ENCODE data around the gene SLC23A2.

DNA sequence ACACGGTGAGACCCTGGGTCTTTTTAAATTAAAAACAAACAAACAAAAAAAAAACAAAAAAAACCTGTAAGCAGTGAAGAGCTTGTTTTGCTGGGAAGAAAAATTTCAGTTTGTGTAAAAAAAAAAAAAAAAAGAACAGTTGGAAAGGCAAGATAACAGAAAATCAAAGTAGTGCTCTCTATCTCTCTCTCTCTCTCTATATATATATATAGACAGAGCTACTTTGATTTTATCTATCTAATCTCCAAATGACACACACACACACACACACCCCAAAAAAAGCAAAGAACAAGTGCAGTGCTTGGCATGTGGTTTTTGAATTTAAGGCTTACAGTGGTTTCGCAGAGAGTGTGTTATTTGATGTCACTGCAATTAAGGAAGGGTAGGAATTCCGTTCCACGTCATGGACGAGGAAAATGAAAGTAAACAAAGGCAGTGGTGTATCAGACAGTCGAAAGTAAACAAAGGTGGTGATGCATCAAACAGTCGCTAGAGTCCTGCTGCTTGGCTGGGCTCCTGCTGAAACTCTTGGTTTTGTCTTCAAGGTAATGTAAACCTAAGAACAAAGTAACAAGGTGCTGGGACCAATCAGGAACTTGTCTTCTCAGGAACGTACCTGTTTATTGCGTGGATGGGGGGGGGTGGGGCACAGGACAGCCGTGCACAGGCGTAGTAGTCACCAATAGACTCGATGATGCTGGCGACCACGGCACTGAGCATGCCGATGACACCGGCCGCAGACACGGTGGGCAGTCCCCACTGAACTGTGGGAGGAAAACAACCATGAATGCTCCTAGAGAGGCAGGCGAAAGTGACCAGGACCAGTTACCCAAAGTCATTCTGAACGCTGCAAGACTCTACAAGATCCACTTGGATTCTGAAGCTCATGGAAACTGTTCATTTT lies 131.8 kb downstream of the SLC23A2 start:
- TF ChIP-seq OSR1 (CRISPR knock-in tag; IDR thresholded peaks at IDR 0.05) (no peak), RARB (CRISPR knock-in tag; IDR thresholded peaks at IDR 0.05) (no peak)

Data from SK-N-SH treated with all-trans-retinoic acid at 6 μM for 48 hours (cell line).